H9 (cell line): ENCODE data around the gene QSOX2. TPM values are rescaled to one million over a fixed set of nuclear protein-coding genes. Genes with fewer than 3 reads are reported as not detected.

ENCODE experiments used
- DNase-seq: peaks from one replicate; pipeline ENCODE4 v3.0.0-alpha.2; 2017
- H2AFZ ChIP-seq: one replicate; pipeline ENCODE4 v1.6.1; 2013; ENCODE audit warnings: mild to moderate bottlenecking, low read length, control low read depth, moderate library complexity
- H2AK5ac ChIP-seq: 2 replicates; pipeline ENCODE4 v1.6.1; 2013; ENCODE audit warnings: low read length, control low read depth, mixed read lengths; ENCODE audit not compliant: insufficient read length
- H2BK120ac ChIP-seq: one replicate; pipeline ENCODE4 v1.6.1; 2013; ENCODE audit warnings: low read depth, mild to moderate bottlenecking, low read length, control low read depth, inconsistent platforms; ENCODE audit not compliant: poor library complexity, severe bottlenecking
- H2BK12ac ChIP-seq: 2 replicates; pipeline ENCODE4 v1.6.1; 2013; ENCODE audit warnings: low read length, control low read depth, mixed read lengths, low read depth; ENCODE audit not compliant: insufficient read length
- H2BK15ac ChIP-seq: 2 replicates; pipeline ENCODE4 v1.6.1; 2013; ENCODE audit warnings: low read depth, low read length, control low read depth
- H2BK20ac ChIP-seq: one replicate; pipeline ENCODE4 v1.6.1; 2013; ENCODE audit warnings: low read depth, mild to moderate bottlenecking, low read length, control low read depth, inconsistent platforms; ENCODE audit not compliant: poor library complexity, severe bottlenecking
- H2BK5ac ChIP-seq: 2 replicates; pipeline ENCODE4 v1.6.1; 2013; ENCODE audit warnings: low read length, control low read depth, mixed read lengths; ENCODE audit not compliant: insufficient read length
- H3K14ac ChIP-seq: 2 replicates; pipeline ENCODE4 v1.6.1; 2013; ENCODE audit warnings: low read length, control low read depth; ENCODE audit not compliant: insufficient read depth
- H3K18ac ChIP-seq: 2 replicates; pipeline ENCODE4 v1.6.1; 2013; ENCODE audit warnings: low read depth, mild to moderate bottlenecking, mixed read lengths, low read length, control low read depth; ENCODE audit not compliant: insufficient read length
- H3K23ac ChIP-seq: 2 replicates; pipeline ENCODE4 v1.6.1; 2013; ENCODE audit warnings: low read length, control low read depth, mixed read lengths, low read depth; ENCODE audit not compliant: insufficient read length
- H3K23me2 ChIP-seq: 2 replicates; pipeline ENCODE4 v1.6.1; 2013; ENCODE audit warnings: low read depth, mild to moderate bottlenecking, mixed read lengths, low read length, control low read depth; ENCODE audit not compliant: insufficient read length, poor library complexity, severe bottlenecking
- H3K27ac ChIP-seq: 2 replicates; pipeline ENCODE4 v1.5.1; 2013; ENCODE audit warnings: low read length, control low read depth, mixed read lengths, low read depth; ENCODE audit not compliant: insufficient read length
- H3K27me3 ChIP-seq: 2 replicates; pipeline ENCODE4 v1.6.1; 2013; ENCODE audit warnings: low read length, control low read depth, inconsistent platforms; ENCODE audit not compliant: insufficient read depth
- H3K4ac ChIP-seq: 2 replicates; pipeline ENCODE4 v1.6.1; 2013; ENCODE audit warnings: low read depth, mild to moderate bottlenecking, control low read depth, inconsistent platforms, low read length, moderate library complexity
- H3K4me1 ChIP-seq: 2 replicates; pipeline ENCODE4 v1.6.1; 2013; ENCODE audit warnings: low read length, control low read depth, inconsistent platforms; ENCODE audit not compliant: insufficient read depth
- H3K4me2 ChIP-seq: 2 replicates; pipeline ENCODE4 v1.6.1; 2013; ENCODE audit warnings: low read length, control low read depth, mixed read lengths; ENCODE audit not compliant: insufficient read length, insufficient read depth
- H3K56ac ChIP-seq: 2 replicates; pipeline ENCODE4 v1.6.1; 2013; ENCODE audit warnings: low read depth, mild to moderate bottlenecking, mixed read lengths, low read length, control low read depth; ENCODE audit not compliant: insufficient read length
- H3K79me1 ChIP-seq: 2 replicates; pipeline ENCODE4 v1.6.1; 2013; ENCODE audit warnings: low read depth, mild to moderate bottlenecking, moderate library complexity, low read length, control low read depth, inconsistent platforms; ENCODE audit not compliant: insufficient read depth, poor library complexity, severe bottlenecking
- H3K79me2 ChIP-seq: 2 replicates; pipeline ENCODE4 v1.6.1; 2013; ENCODE audit warnings: low read length, control low read depth, inconsistent platforms; ENCODE audit not compliant: insufficient read depth
- H3K9ac ChIP-seq: 2 replicates; pipeline ENCODE4 v1.6.1; 2013; ENCODE audit warnings: low read length, control low read depth, mixed read lengths; ENCODE audit not compliant: insufficient read length; ENCODE audit errors: extremely low read depth
- H3K9me3 ChIP-seq: one replicate; pipeline ENCODE4 v1.6.1; 2013; ENCODE audit warnings: low read depth, low read length, inconsistent platforms; ENCODE audit not compliant: control insufficient read depth
- H3T11ph ChIP-seq: one replicate; pipeline ENCODE4 v1.6.1; 2013; ENCODE audit warnings: mild to moderate bottlenecking, low read length, control low read depth, inconsistent platforms
- H4K20me1 ChIP-seq: one replicate; pipeline ENCODE4 v1.6.1; 2013; ENCODE audit not compliant: control insufficient read depth, insufficient read length, insufficient read depth
- H4K5ac ChIP-seq: 2 replicates; pipeline ENCODE4 v1.6.1; 2013; ENCODE audit warnings: low read depth, mild to moderate bottlenecking, mixed read lengths, low read length, control low read depth; ENCODE audit not compliant: insufficient read length
- H4K8ac ChIP-seq: replicated peaks from 2 replicates; pipeline ENCODE4 v1.6.1; 2013; ENCODE audit warnings: low read length, control low read depth, mixed read lengths, low read depth; ENCODE audit not compliant: insufficient read length
- H4K91ac ChIP-seq: 2 replicates; pipeline ENCODE4 v1.6.1; 2013; ENCODE audit warnings: low read depth, mild to moderate bottlenecking, moderate library complexity, mixed read lengths, low read length, control low read depth; ENCODE audit not compliant: insufficient read length
- H3K27ac Mint-ChIP-seq, 3 experiments: 2 replicates in 2 of 3; 3 replicates in 1 of 3; pipeline ENCODE4 v1.8.0; 2020 to 2021; ENCODE audit warnings: mixed read lengths in 3 of 3, mild to moderate bottlenecking in 1 of 3, moderate library complexity in 1 of 3
- H3K27me3 Mint-ChIP-seq: 2 replicates; pipeline ENCODE4 v1.8.0; 2021; ENCODE audit warnings: low read depth, mild to moderate bottlenecking, moderate library complexity, mixed read lengths
- H3K36me3 Mint-ChIP-seq, 3 experiments: 2 replicates in 2 of 3; 3 replicates in 1 of 3; pipeline ENCODE4 v1.8.0; 2020 to 2021; ENCODE audit warnings: low read depth in 3 of 3, mixed read lengths in 3 of 3; ENCODE audit not compliant: insufficient read depth in 1 of 3
- H3K4me1 Mint-ChIP-seq, 2 experiments: 2 replicates each; pipeline ENCODE4 v1.8.0; 2020; ENCODE audit warnings: mixed read lengths in 2 of 2
- H3K4me3 Mint-ChIP-seq, 2 experiments: 2 replicates in 1 of 2; 3 replicates in 1 of 2; pipeline ENCODE4 v1.8.0; 2020 to 2021; ENCODE audit warnings: mild to moderate bottlenecking in 2 of 2, mixed read lengths in 2 of 2, moderate library complexity in 1 of 2
- H3K9me3 Mint-ChIP-seq, 2 experiments: 2 replicates in 1 of 2; 3 replicates in 1 of 2; pipeline ENCODE4 v1.8.0; 2020; ENCODE audit warnings: mild to moderate bottlenecking in 2 of 2, mixed read lengths in 2 of 2, moderate library complexity in 1 of 2
- CTCF ChIP-seq: fragments of 200-600 bp; sonication (generic); conservative IDR thresholded peaks from 3 replicates; pipeline ENCODE4 v1.8.0; 2021; ENCODE audit warnings: antibody characterized with exemption, mild to moderate bottlenecking
- WGBS: extraction: QIAGEN DNeasy Blood & Tissue Kit; methylation state at CpG from one replicate; pipeline ENCODE4 v1.1.7; 2013; ENCODE audit warnings: missing lambda C conversion rate, low lambda C conversion rate, mixed read lengths; ENCODE audit not compliant: insufficient read length; ENCODE audit errors: extremely low coverage; 5-methylcytosine and 5-hydroxymethylcytosine counted together
- total RNA-seq: library from RNA; stranded (reverse); gene quantifications from 2 replicates; pipeline ENCODE4 v1.2.1, GENCODE V29; 2021

QSOX2 gene
- total RNA-seq, 1 experiment from 2014 or later = 25.8 TPM

GRCh38 chr9:136218673-136219072, 26.9 kb downstream of the QSOX2 start:
- Histone ChIP-seq H3K9me3 (no peaks in the 10 kb centered on the region), H3K4me1 (no peaks in the 10 kb centered on the region), H3K4ac (no peak overlapping the region), H3T11ph (no peak overlapping the region), H4K91ac (no peak overlapping the region), H3K56ac (no peak overlapping the region), H2AFZ (no peak overlapping the region), H3K4me2 (no peak overlapping the region), H2AK5ac (no peak overlapping the region), H3K23ac (no peak overlapping the region), H3K79me2 (no peaks in the 10 kb centered on the region), H3K27ac (no peak overlapping the region), H4K20me1 (no peaks in the 10 kb centered on the region), H2BK20ac (no peak overlapping the region), H3K18ac (no peak overlapping the region), H3K14ac (no peak overlapping the region), H3K27me3 (no peaks in the 10 kb centered on the region), H2BK120ac (no peak overlapping the region), H2BK5ac (no peak overlapping the region), H3K9ac (no peak overlapping the region), H4K8ac (no peak overlapping the region), H2BK12ac (no peak overlapping the region), H3K23me2 (no peaks in the 10 kb centered on the region), H3K79me1 (no peaks in the 10 kb centered on the region), H2BK15ac (no peak overlapping the region), H4K5ac (no peak overlapping the region)
- Mint-ChIP-seq H3K4me1 (no peaks in the 10 kb centered on the region), H3K27me3 (no peaks in the 10 kb centered on the region), H3K9me3 (no peaks in the 10 kb centered on the region; a peak in 1 of 5 replicates), H3K4me3 (no peak overlapping the region), H3K27ac (peak overlapping the region in 1 of 3 experiments; percentile 50; a peak in 1 of 7 replicates), H3K36me3 (peaks cover 27 to 59% (median 40%) of the 10 kb centered on the region in 3 experiments)
- peak; percentile 22; the same call in 1 of the 3 replicates for TF ChIP-seq CTCF
- no CpG with 5 or more reads among the region's 15 CpGs for WGBS
- no peak for DNase-seq
